ENCODE measurements around the gene SARNP.

GRCh38 chr12:55812088-55812487 is 5.4 kb downstream of the SARNP start:
- TF ChIP-seq BRCA1 (IDR thresholded peaks at IDR 0.05; ENCODE audit: low read depth, low read length), result no peak
- no peak for TF ChIP-seq CREM (IDR thresholded peaks at IDR 0.05; ENCODE audit: low read depth)
- TF ChIP-seq ZNF24 (IDR thresholded peaks at IDR 0.05), result no peak
- TF ChIP-seq RAD21 (IDR thresholded peaks at IDR 0.05; ENCODE audit: insufficient read depth, low read depth, low read length), result no peak

All from GM12878 (cell line).